ENCODE measurements around the gene MUS81. TPM values are rescaled to one million over a fixed set of nuclear protein-coding genes. Genes with fewer than 3 reads are reported as not detected.

Gene MUS81
- total RNA-seq, 4 donors from 2014 or later: 54.0 to 83.1 (median 68.3) TPM

DNA sequence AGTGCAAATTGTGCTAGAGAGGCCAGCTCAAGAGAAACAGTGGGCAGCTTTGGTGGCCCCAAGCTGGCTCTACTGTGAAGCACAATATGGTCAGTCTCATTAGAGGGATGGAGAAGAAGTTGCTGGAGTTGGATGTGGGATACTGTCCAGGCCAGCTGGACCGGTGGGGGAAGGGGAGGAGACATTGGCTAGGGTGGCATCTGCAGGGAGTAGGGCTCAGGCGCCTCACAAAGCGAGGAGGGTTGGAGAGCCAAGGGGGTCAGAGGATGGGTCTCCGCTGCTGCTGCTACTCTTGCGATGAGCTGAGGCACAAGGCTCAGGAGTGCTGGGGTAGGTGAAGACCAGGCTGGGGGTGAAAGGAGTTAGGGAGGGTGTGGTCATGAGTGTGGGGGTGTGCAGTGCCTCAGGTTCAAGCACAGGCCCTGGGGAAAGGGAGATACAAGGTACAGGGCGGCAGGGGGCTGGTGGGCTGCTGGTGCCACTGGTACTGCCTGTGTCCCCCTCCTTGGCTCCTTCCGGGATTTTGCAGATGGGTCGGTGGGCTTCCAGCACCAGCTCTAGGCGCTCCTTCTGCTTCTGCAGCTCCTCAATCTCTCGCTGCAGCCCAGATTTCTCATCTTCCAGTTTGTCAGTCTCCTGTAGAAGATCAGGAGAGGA, 32.6 kb downstream of the MUS81 start:
- Histone ChIP-seq H3K36me3 (no peaks in the 10 kb centered on the region), H3K4me3 (no peak overlapping the region)

DNA sequence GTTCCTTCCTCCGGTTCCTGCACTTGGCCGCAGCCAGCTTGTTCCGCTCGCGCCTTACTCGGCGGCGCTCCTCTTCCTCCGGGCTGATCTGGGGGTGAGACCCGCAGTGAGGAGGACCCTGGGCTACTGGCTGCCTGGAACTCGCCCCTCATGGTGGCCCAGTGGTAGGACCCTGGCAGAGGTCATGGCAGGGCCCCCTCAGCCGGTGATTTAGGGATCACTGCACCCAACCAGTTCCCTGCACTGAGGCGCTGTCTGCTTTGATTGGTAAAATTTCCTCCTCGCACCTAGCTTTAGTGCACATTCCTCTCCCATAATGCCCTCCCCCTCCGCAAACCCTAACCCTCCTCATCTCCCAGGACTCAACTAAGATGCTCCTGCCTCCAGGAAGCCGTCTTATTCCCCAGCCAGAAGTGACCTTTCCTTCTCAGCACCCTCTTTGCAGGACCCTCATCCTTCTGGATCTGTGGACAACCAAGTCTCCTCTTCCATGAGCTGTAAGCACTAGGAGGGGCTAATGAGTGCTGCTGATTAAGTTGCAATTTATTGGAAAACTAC, 33.9 kb downstream of the MUS81 start:
- H3K4me3 ChIP-seq: peak overlapping the region in 2 of 4 donors; percentile 14 to 28
- peak overlapping the region; percentile 16 to 99 (median 87) for H3K27ac ChIP-seq
- DNase-seq (ENCODE audit: low spot score in 2 of 2): no peak
- H3K4me1 ChIP-seq: peaks cover 0 to 52% (median 36%) of the 10 kb centered on the region in 4 donors
- TF ChIP-seq, protein P1, sequence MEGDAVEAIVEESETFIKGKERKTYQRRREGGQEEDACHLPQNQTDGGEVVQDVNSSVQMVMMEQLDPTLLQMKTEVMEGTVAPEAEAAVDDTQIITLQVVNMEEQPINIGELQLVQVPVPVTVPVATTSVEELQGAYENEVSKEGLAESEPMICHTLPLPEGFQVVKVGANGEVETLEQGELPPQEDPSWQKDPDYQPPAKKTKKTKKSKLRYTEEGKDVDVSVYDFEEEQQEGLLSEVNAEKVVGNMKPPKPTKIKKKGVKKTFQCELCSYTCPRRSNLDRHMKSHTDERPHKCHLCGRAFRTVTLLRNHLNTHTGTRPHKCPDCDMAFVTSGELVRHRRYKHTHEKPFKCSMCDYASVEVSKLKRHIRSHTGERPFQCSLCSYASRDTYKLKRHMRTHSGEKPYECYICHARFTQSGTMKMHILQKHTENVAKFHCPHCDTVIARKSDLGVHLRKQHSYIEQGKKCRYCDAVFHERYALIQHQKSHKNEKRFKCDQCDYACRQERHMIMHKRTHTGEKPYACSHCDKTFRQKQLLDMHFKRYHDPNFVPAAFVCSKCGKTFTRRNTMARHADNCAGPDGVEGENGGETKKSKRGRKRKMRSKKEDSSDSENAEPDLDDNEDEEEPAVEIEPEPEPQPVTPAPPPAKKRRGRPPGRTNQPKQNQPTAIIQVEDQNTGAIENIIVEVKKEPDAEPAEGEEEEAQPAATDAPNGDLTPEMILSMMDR (IDR thresholded peaks at IDR 0.05): no peak
- TF ChIP-seq EP300 (IDR thresholded peaks at IDR 0.05): no peak
- TF ChIP-seq POLR2A (IDR thresholded peaks at IDR 0.05): no peak
- H3K9me3 ChIP-seq: no peaks in the 10 kb centered on the region
- peaks cover 0 to 4% of the 10 kb centered on the region in 2 donors for H3K27me3 ChIP-seq
- H3K36me3 ChIP-seq: no peaks in the 10 kb centered on the region
- WGBS, 2 donors: 70 to 91% methylated on average over 14 to 16 of the region's 16 CpGs

More for the DNA sequence above, 32.6 kb downstream of the MUS81 start:
- 75 to 84% methylated on average over 10 of the region's 10 CpGs for WGBS, 2 donors
- peaks cover 0 to 56% (median 38%) of the 10 kb centered on the region in 4 donors for H3K4me1 ChIP-seq
- no peak for DNase-seq (ENCODE audit: low spot score in 2 of 2)
- H3K27me3 ChIP-seq: no peaks in the 10 kb centered on the region
- peak overlapping the region in 3 of 4 donors; percentile 92 to 99 (median 98) for H3K27ac ChIP-seq
- TF ChIP-seq EP300 (IDR thresholded peaks at IDR 0.05) (no peak), POLR2A (IDR thresholded peaks at IDR 0.05) (no peak)
- TF ChIP-seq, protein P1 (IDR thresholded peaks at IDR 0.05): no peak
- H3K9me3 ChIP-seq: no peaks in the 10 kb centered on the region

DNA sequence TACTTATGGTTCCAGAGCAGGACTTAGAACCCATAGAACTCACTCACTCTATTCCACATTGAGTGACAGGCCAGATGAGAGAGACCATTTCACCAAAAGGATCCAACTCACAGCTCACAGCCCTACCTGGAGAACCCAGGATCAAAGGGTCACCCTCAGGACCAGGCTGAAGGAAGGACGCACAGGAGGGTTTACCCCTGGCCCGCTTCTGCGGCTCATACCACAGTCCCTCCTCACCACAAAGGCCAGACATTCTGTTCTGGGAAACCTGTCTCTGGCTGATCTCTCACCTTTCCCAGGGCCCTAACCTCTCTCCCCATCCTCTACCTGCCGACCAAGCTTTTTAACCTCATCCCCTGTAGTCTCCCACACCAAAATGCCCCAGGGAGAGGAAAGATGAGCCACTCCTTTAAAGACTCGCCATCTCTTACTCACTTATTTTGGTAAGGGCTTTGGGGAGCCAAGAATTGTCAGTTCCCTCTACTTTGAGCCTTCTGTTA, 35.3 kb downstream of the MUS81 start:
- DNase-seq (ENCODE audit: low spot score in 2 of 2): no peak
- no peak overlapping the region for H3K4me3 ChIP-seq
- WGBS, 2 donors: 88 to 90% methylated on average over 5 of the region's 5 CpGs
- peaks cover 0 to 54% (median 35%) of the 10 kb centered on the region in 4 donors for H3K4me1 ChIP-seq
- TF ChIP-seq, protein P1 (IDR thresholded peaks at IDR 0.05): no peak
- no peak for TF ChIP-seq POLR2A (IDR thresholded peaks at IDR 0.05)
- TF ChIP-seq EP300 (IDR thresholded peaks at IDR 0.05): no peak
- no peaks in the 10 kb centered on the region for H3K9me3 ChIP-seq
- H3K27me3 ChIP-seq: peaks cover 0 to 14% of the 10 kb centered on the region in 2 donors
- H3K27ac ChIP-seq: no peak overlapping the region
- H3K36me3 ChIP-seq: no peaks in the 10 kb centered on the region

DNA sequence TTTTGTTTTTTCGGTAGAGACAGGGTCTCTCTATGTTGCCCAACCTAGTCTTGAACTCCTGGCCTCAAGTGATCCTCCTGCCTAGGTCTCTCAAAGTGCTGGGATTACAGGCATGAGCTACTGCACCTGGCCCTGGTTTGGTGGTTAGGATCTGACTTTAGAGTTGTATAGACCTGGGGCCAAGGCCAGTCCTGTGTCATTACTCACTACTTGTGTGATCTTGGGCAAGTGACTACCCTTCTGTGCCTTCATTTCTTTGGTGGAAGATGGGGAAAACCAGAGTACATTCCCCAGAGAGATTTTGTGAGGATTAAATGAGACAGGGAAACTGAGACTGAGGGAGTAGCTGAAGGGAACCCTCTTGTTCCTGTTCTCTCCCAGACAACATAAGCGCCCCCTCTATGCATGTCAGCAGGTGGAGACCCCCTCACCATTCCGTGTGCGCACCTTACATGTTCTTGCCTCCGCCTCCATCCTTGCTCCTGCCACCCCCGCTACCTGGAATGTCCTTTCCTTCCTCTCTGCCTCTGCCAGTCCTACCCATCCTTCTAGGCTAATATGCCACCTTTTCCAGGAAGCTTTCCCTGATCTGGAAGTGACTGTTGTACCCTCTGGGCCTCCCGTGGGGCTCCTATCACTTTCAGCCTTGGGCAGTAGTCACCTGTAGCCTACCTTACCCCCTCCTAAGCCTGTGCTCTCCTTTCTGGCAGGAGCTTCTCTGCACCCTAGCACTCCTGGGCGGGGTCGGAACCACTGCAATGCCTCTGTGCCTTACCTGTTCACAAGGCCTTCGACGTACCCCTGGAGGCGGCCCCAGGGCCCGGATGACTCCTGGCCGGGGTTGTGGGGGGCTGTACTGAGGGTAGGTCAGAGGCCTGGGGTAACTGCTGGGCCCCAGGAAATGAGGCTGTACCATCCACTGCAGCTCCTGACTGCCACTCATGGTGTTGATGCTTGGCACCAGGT, 36.1 kb downstream of the MUS81 start:
- no peaks in the 10 kb centered on the region for H3K9me3 ChIP-seq
- 88 to 90% methylated on average over 10 to 14 of the region's 14 CpGs for WGBS, 2 donors
- H3K36me3 ChIP-seq: no peaks in the 10 kb centered on the region
- no peak overlapping the region for H3K27ac ChIP-seq
- peaks cover 0 to 55% (median 33%) of the 10 kb centered on the region in 4 donors for H3K4me1 ChIP-seq
- DNase-seq (ENCODE audit: low spot score in 2 of 2): no peak
- TF ChIP-seq EP300 (IDR thresholded peaks at IDR 0.05) (no peak), POLR2A (IDR thresholded peaks at IDR 0.05) (no peak)
- TF ChIP-seq, protein P1 (IDR thresholded peaks at IDR 0.05): no peak
- peaks cover 0 to 16% of the 10 kb centered on the region in 2 donors for H3K27me3 ChIP-seq
- no peak overlapping the region for H3K4me3 ChIP-seq

All from tibial nerve (tissue), 4 donors.